H1 (cell line): ENCODE measurements around the gene CLDN4. TPM values are rescaled to one million over a fixed set of nuclear protein-coding genes. Genes with fewer than 3 reads are reported as not detected.

Experiments
- CTCF ChIA-PET: fragments of 300-600 bp; sonication (Branson Sonifier 250); formaldehyde crosslinking; loops from one replicate; lab custom pipeline; 2021; ENCODE audit not compliant: partially characterized antibody; lab: Charles Lee
- POLR2A ChIA-PET: fragments of 300-600 bp; sonication (Branson Sonifier 250); formaldehyde crosslinking; loops from one replicate; lab custom pipeline; 2021; ENCODE audit warnings: inconsistent platforms; ENCODE audit not compliant: partially characterized antibody; lab: Charles Lee
- DNase-seq, 2 experiments: peaks; one replicate each; pipeline versions ENCODE4 v3.0.0 to v3.0.0-alpha.2; 2010 to 2022; ENCODE audit warnings: low spot score in 2 of 2, low read depth in 1 of 2, mixed read lengths in 1 of 2
- FAIRE-seq: peaks from 2 replicates; lab custom pipeline; 2011; peaks lifted over from hg19 to GRCh38; lab: Jason Lieb, UNC
- H2AFZ ChIP-seq: 2 replicates; pipeline ENCODE4 v1.8.1; 2012; ENCODE audit warnings: low read length, inconsistent platforms
- H2AK5ac ChIP-seq: 2 replicates; pipeline ENCODE4 v1.6.1; 2013; ENCODE audit warnings: low read depth, low read length
- H2BK120ac ChIP-seq: replicated peaks from 2 replicates; pipeline ENCODE3; 2013; ENCODE audit warnings: low read depth, low read length, inconsistent platforms
- H2BK12ac ChIP-seq: 2 replicates; pipeline ENCODE4 v1.6.1; 2013; ENCODE audit warnings: low read depth, low read length
- H2BK15ac ChIP-seq: 2 replicates; pipeline ENCODE4 v1.6.1; 2013; ENCODE audit warnings: low read length
- H2BK20ac ChIP-seq: 2 replicates; pipeline ENCODE4 v1.6.1; 2013; ENCODE audit warnings: low read length
- H2BK5ac ChIP-seq: 2 replicates; pipeline ENCODE4 v1.6.1; 2013; ENCODE audit warnings: low read depth, low read length
- H3K14ac ChIP-seq: 2 replicates; pipeline ENCODE4 v1.6.1; 2013; ENCODE audit warnings: inconsistent platforms; ENCODE audit not compliant: insufficient read length
- H3K18ac ChIP-seq: 2 replicates; pipeline ENCODE4 v1.6.1; 2013; ENCODE audit warnings: low read length; ENCODE audit errors: extremely low read depth
- H3K23ac ChIP-seq: 2 replicates; pipeline ENCODE4 v1.6.1; 2013; ENCODE audit warnings: inconsistent platforms; ENCODE audit not compliant: insufficient read length
- H3K23me2 ChIP-seq: 2 replicates; pipeline ENCODE4 v1.6.1; 2013; ENCODE audit warnings: low read depth, low read length
- H3K27ac ChIP-seq: 2 replicates; pipeline ENCODE4 v1.6.1; 2011; ENCODE audit warnings: low read depth, low read length, inconsistent platforms
- H3K27me3 ChIP-seq, 4 experiments: replicated peaks in 1 of 4; 1 replicate in 1 of 4; 2 replicates in 3 of 4; pipeline versions ENCODE4 v1.6.1 to v1.8.1; 2011 to 2013; ENCODE audit warnings: low read length in 3 of 4, mild to moderate bottlenecking in 3 of 4, inconsistent platforms in 2 of 4, mixed read lengths in 2 of 4, moderate library complexity in 1 of 4; ENCODE audit not compliant: control insufficient read depth in 3 of 4, insufficient read depth in 3 of 4; ENCODE audit errors: extremely low read depth in 1 of 4
- H3K36me3 ChIP-seq, 4 experiments: 2 replicates each; pipeline versions ENCODE4 v1.6.1 to v1.8.1; 2011 to 2013; ENCODE audit warnings: mild to moderate bottlenecking in 4 of 4, low read length in 3 of 4, moderate library complexity in 2 of 4, control low read depth in 1 of 4, inconsistent platforms in 1 of 4; ENCODE audit not compliant: insufficient read depth in 4 of 4, control insufficient read depth in 2 of 4
- H3K4ac ChIP-seq: replicated peaks from 2 replicates; pipeline ENCODE3; 2013; ENCODE audit warnings: low read length, low read depth, mixed read lengths, inconsistent platforms; ENCODE audit not compliant: insufficient read length
- H3K4me1 ChIP-seq, 4 experiments: replicated peaks in 1 of 4; 1 replicate in 1 of 4; 2 replicates in 3 of 4; pipeline versions ENCODE4 v1.6.1 to v1.8.1; 2011 to 2013; ENCODE audit warnings: low read length in 3 of 4, inconsistent platforms in 2 of 4, mixed read lengths in 1 of 4; ENCODE audit not compliant: insufficient read depth in 4 of 4, control insufficient read depth in 3 of 4
- H3K4me2 ChIP-seq, 2 experiments: 2 replicates each; pipeline versions ENCODE4 v1.6.1 to v1.8.1; 2011 to 2013; ENCODE audit warnings: low read depth in 2 of 2, low read length in 2 of 2, control low read depth in 1 of 2, inconsistent platforms in 1 of 2, mild to moderate bottlenecking in 1 of 2; ENCODE audit not compliant: insufficient read depth in 1 of 2
- H3K4me3 ChIP-seq, 4 experiments: fragments of 200-600, 300-600 bp in 1 of 4; sonication (generic), shearing (Covaris generic), sonication (Bioruptor Twin) in 1 of 4; 2 replicates each; pipeline versions ENCODE4 v1.5.1 to v1.8.1; 2011 to 2016; ENCODE audit warnings: low read length in 4 of 4, low read depth in 3 of 4, control low read depth in 2 of 4, inconsistent platforms in 2 of 4, mild to moderate bottlenecking in 2 of 4, mixed read lengths in 1 of 4, moderate library complexity in 1 of 4; ENCODE audit not compliant: insufficient read depth in 2 of 4; ENCODE audit errors: extremely low read depth in 1 of 4
- H3K56ac ChIP-seq: replicated peaks from 2 replicates; pipeline ENCODE3; 2013; ENCODE audit warnings: low read depth, mild to moderate bottlenecking, mixed read lengths, low read length, inconsistent platforms; ENCODE audit not compliant: insufficient read length
- H3K79me1 ChIP-seq: 2 replicates; pipeline ENCODE4 v1.6.1; 2013; ENCODE audit warnings: low read depth, low read length, control low read depth
- H3K79me2 ChIP-seq, 2 experiments: 2 replicates each; pipeline versions ENCODE4 v1.6.1 to v1.8.1; 2012 to 2013; ENCODE audit warnings: low read length in 2 of 2, mild to moderate bottlenecking in 2 of 2, inconsistent platforms in 1 of 2; ENCODE audit not compliant: insufficient read depth in 2 of 2, control insufficient read depth in 1 of 2
- H3K9ac ChIP-seq, 4 experiments: replicated peaks in 1 of 4; 1 replicate in 1 of 4; 2 replicates in 3 of 4; pipeline versions ENCODE4 v1.6.1 to v1.8.1; 2011 to 2013; ENCODE audit warnings: low read depth in 3 of 4, low read length in 3 of 4, control low read depth in 2 of 4, mild to moderate bottlenecking in 2 of 4, moderate library complexity in 2 of 4, inconsistent platforms in 1 of 4; ENCODE audit errors: extremely low read depth in 1 of 4
- H3K9me3 ChIP-seq, 2 experiments: 2 replicates each; pipeline versions ENCODE4 v1.6.1 to v1.8.1; 2012 to 2013; ENCODE audit warnings: mild to moderate bottlenecking in 2 of 2, moderate library complexity in 2 of 2, control low read depth in 1 of 2, inconsistent platforms in 1 of 2, low read depth in 1 of 2, low read length in 1 of 2, mixed read lengths in 1 of 2; ENCODE audit not compliant: insufficient read depth in 2 of 2
- H4K20me1 ChIP-seq, 2 experiments: replicated peaks in 1 of 2; 2 replicates each; pipeline versions ENCODE3 to v1.8.1; 2011 to 2013; ENCODE audit warnings: inconsistent platforms in 2 of 2, low read length in 2 of 2, mild to moderate bottlenecking in 1 of 2; ENCODE audit not compliant: insufficient read depth in 2 of 2, control insufficient read depth in 1 of 2
- H4K5ac ChIP-seq: 2 replicates; pipeline ENCODE4 v1.6.1; 2013; ENCODE audit warnings: low read length, low read depth, mixed read lengths, inconsistent platforms; ENCODE audit not compliant: insufficient read length
- H4K8ac ChIP-seq: 2 replicates; pipeline ENCODE4 v1.8.0; 2013; ENCODE audit warnings: mild to moderate bottlenecking, moderate library complexity, low read length, inconsistent platforms; ENCODE audit not compliant: insufficient read depth; ENCODE audit errors: extremely low read depth
- H4K91ac ChIP-seq: replicated peaks from 2 replicates; pipeline ENCODE3; 2013; ENCODE audit warnings: low read length, mixed read lengths, inconsistent platforms; ENCODE audit not compliant: insufficient read length
- CTCF ChIP-seq, 3 experiments: IDR thresholded peaks; 1 replicate in 2 of 3; 2 replicates in 1 of 3; pipeline versions ENCODE4 v1.5.1 to v1.6.1; 2011; ENCODE audit warnings: low read length in 3 of 3, mild to moderate bottlenecking in 3 of 3, inconsistent platforms in 2 of 3, low read depth in 1 of 3, moderate library complexity in 1 of 3; ENCODE audit not compliant: insufficient read depth in 1 of 3; ENCODE audit errors: control extremely low read depth in 1 of 3
- RAD21 ChIP-seq, 2 experiments: IDR thresholded peaks in 1 of 2; conservative IDR thresholded peaks in 1 of 2; 2 replicates each; pipeline ENCODE4 v1.6.1; 2011; ENCODE audit warnings: low read depth in 2 of 2, low read length in 2 of 2, improper control_type of control experiment in 1 of 2, inconsistent platforms in 1 of 2, mild to moderate bottlenecking in 1 of 2, moderate library complexity in 1 of 2
- YY1 ChIP-seq: IDR thresholded peaks from 2 replicates; pipeline ENCODE4 v1.6.1; 2011; ENCODE audit warnings: low read depth, mild to moderate bottlenecking, low read length
- WGBS, 2 experiments: shearing (Covaris generic) in 1 of 2; methylation state at CpG; one replicate each; pipeline versions ENCODE4 v1.1.6 to v1.1.7; 2013 to 2015; ENCODE audit warnings: low lambda C conversion rate in 2 of 2, mixed read lengths in 2 of 2, inconsistent platforms in 1 of 2, low coverage in 1 of 2, missing lambda C conversion rate in 1 of 2; ENCODE audit not compliant: insufficient replicate concordance in 2 of 2, insufficient coverage in 1 of 2, insufficient read length in 1 of 2; ENCODE audit errors: extremely low coverage in 1 of 2, missing lambda C conversion rate in 1 of 2; 5-methylcytosine and 5-hydroxymethylcytosine counted together
- polyA plus RNA-seq, 7 experiments: library from polyadenylated mRNA; depleted of rRNA in 3 of 7; stranded (reverse) in 5 of 7; unstranded in 2 of 7; fragments of >200 nt in 5 of 7; fragments of 200-250 nt in 2 of 7; gene quantifications; 1 replicate in 5 of 7; 2 replicates in 1 of 7; 4 replicates in 1 of 7; pipeline versions ENCODE4 v1.2.1 to v1.2.3, GENCODE V29; 2011 to 2013; ENCODE audit warnings: missing spikeins in 2 of 7, mixed read lengths in 2 of 7
- total RNA-seq: library from RNA; stranded (reverse); fragmentation: NEBNext Ultra II Directional; extraction: Animal tissue kit (Norgen Biotek cat#: 25700); gene quantifications from 2 replicates; pipeline ENCODE4 v1.2.1, GENCODE V29; 2021

The CLDN4 gene
- total and polyA plus RNA-seq, 2 of the 8 experiments (the other 6 are each of a cell fraction or from before 2014, with no cell fraction given) = 28.0 to 69.3 TPM

- no peak overlapping the region for H3K4me3 ChIP-seq
- no peaks in the 10 kb centered on the region for H3K27me3 ChIP-seq
- no peaks in the 10 kb centered on the region for H3K36me3 ChIP-seq
- no peaks in the 10 kb centered on the region for H3K9me3 ChIP-seq
- H3K27ac ChIP-seq = no peak overlapping the region
- peaks cover 3 to 15% (median 12%) of the 10 kb centered on the region in 4 experiments for H3K4me1 ChIP-seq
- H2BK20ac ChIP-seq = no peak overlapping the region
- H2BK15ac ChIP-seq = no peak overlapping the region
- peaks cover 0 to 1% of the 10 kb centered on the region in 2 experiments for H4K20me1 ChIP-seq
- CTCF ChIA-PET = interaction anchor here (0.6 to 4.9 kb wide), 20 partner anchors 8 to 341 kb away, joined by 3 to 43 read pairs (median 4); partner anchors contain the start of gene ELN
- H3K9ac ChIP-seq = no peak overlapping the region
- DNase-seq = peak in 1 of 2 experiments; percentile 58
- H3K79me2 ChIP-seq = no peaks in the 10 kb centered on the region
- 89% methylated on average over 6 of the region's 6 CpGs; no CpG with 5 or more reads in 1 of the 2 experiments for WGBS, 2 experiments
- H3K14ac ChIP-seq = no peak overlapping the region
- POLR2A ChIA-PET = interaction anchor here (1.3 kb wide), 1 partner anchor 125 kb away, joined by 3 read pairs; no protein-coding TSS in a partner anchor
- H3K79me1 ChIP-seq = no peaks in the 10 kb centered on the region
- 0 out of 2 replicates have a peak overlapping the region, but pooled peaks have one; percentile 39 for H2BK12ac ChIP-seq
- H2BK120ac ChIP-seq = no peak overlapping the region
- FAIRE-seq = peak; percentile 39
- no peak overlapping the region for H2AK5ac ChIP-seq
- no peak overlapping the region for H3K23ac ChIP-seq
- H4K5ac ChIP-seq = no peak overlapping the region
- H3K4me2 ChIP-seq = no peak overlapping the region
- no peak overlapping the region for H3K18ac ChIP-seq
- H2BK5ac ChIP-seq = no peak overlapping the region
- H4K91ac ChIP-seq = no peak overlapping the region
- H2AFZ ChIP-seq = no peak overlapping the region
- H3K23me2 ChIP-seq = peaks cover 12% of the 10 kb centered on the region; the same call in 1 of the 2 replicates
- H3K4ac ChIP-seq = no peak overlapping the region
- H3K56ac ChIP-seq = peak overlapping the region; percentile 24
- 0 out of 2 replicates have a peak overlapping the region, but pooled peaks have one; percentile 36 for H4K8ac ChIP-seq
- TF ChIP-seq RAD21 (IDR thresholded peaks at IDR 0.05 in 1 of 2, conservative IDR thresholded peaks at IDR 0.05 in 1 of 2; ENCODE audit: low read depth in 2 of 2, low read length in 2 of 2) = peak; percentile 94 to 95
- peak; percentile 58 to 82 (median 68) for TF ChIP-seq CTCF (IDR thresholded peaks at IDR 0.05; ENCODE audit: control extremely low read depth in 1 of 3, insufficient read depth in 1 of 3, low read depth in 1 of 3, low read length in 3 of 3)
- no peak for TF ChIP-seq YY1
- TF ChIP-seq, all 59 proteins: peak for 2
These were observed 35.1 kb downstream of the CLDN4 start for GRCh38 chr7:73865738-73866445.
